Measurements from ENCODE around the gene SLC35A4.

SLC35A4 gene

DNA sequence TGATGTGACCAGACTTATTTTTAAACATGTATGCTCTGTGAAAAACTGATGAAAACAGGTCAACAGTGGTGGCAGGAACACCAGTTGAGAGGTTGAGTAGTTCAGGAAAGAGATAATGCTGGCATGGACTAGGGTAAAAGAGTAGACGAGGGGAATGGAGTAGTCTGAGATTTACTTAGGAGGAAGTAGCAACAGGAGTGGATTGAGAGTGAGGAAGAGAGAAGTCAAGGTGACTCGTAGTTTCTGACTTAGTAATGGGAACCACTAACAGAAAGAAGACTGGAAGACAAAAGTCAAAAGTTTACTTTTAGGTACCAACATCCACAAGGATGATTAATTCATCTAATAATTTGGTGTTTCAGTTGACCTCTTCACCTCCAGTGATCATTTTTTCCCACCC is 11.0 kb upstream of the SLC35A4 start:
- no peak for ATAC-seq
- Mint-ChIP-seq H3K9me3 (no peaks in the 10 kb centered on the region), H3K4me3 (peak overlapping the region; percentile 32), H3K27me3 (no peaks in the 10 kb centered on the region), H3K36me3 (peaks cover 67% of the 10 kb centered on the region), H3K27ac (peak overlapping the region; percentile 26), H3K4me1 (peaks cover 67% of the 10 kb centered on the region)

DNA sequence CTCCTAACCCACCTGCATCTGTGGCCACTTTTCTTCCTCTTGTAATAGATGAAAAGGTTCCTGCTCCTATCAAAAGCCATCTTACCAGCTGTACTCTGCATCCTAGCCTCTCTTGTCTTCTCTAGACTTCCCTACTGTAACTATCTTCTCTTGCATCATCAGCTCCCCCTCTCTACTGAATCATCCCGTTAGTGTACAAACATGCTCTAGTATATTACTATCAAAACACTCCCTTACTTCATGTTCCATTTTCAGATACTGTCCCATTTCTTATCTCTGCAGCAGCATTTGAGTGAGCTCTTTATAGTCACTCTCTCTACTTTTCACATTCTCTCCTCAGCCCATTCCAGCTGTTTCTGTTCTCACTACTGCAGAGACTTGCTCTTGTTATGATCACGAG is 10.2 kb upstream of the SLC35A4 start:
- peak overlapping the region; percentile 26 for H3K27ac Mint-ChIP-seq
- ATAC-seq, result no peak
- no peaks in the 10 kb centered on the region for H3K27me3 Mint-ChIP-seq
- H3K4me1 Mint-ChIP-seq, result peaks cover 59% of the 10 kb centered on the region
- H3K9me3 Mint-ChIP-seq, result no peaks in the 10 kb centered on the region
- H3K4me3 Mint-ChIP-seq, result peak overlapping the region; percentile 22
- H3K36me3 Mint-ChIP-seq, result peaks cover 59% of the 10 kb centered on the region

- H3K36me3 Mint-ChIP-seq, result peaks cover 52% of the 10 kb centered on the region
- H3K4me1 Mint-ChIP-seq, result peaks cover 52% of the 10 kb centered on the region
- H3K4me3 Mint-ChIP-seq, result peak overlapping the region; percentile 89
- no peaks in the 10 kb centered on the region for H3K9me3 Mint-ChIP-seq
- ATAC-seq, result no peak
- H3K27me3 Mint-ChIP-seq, result no peaks in the 10 kb centered on the region
- peak overlapping the region; percentile 90 for H3K27ac Mint-ChIP-seq
Observed at GRCh38 chr5:140555747-140556312, 8.8 kb upstream of the SLC35A4 start.

GRCh38 chr5:140556438-140556837 is 8.2 kb upstream of the SLC35A4 start:
- Mint-ChIP-seq H3K4me3 (peak overlapping the region; percentile 89), H3K27me3 (no peaks in the 10 kb centered on the region), H3K27ac (peak overlapping the region; percentile 90), H3K9me3 (no peaks in the 10 kb centered on the region), H3K4me1 (peaks cover 57% of the 10 kb centered on the region), H3K36me3 (peaks cover 53% of the 10 kb centered on the region)
- no peak for ATAC-seq

GRCh38 chr5:140557136-140557805 is 7.4 kb upstream of the SLC35A4 start, which contains the start of gene SRA1:
Gene SRA1, minus strand, starts transcription at chr5:140557473. Its CDS starts 21 bp downstream, at chr5:140557452.
- H3K36me3 Mint-ChIP-seq, result peaks cover 50% of the 10 kb centered on the region
- H3K4me1 Mint-ChIP-seq, result peaks cover 59% of the 10 kb centered on the region
- H3K27ac Mint-ChIP-seq, result peak within 1 kb of the TSS; percentile 90
- H3K27me3 Mint-ChIP-seq, result no peaks in the 10 kb centered on the region
- H3K9me3 Mint-ChIP-seq, result no peaks in the 10 kb centered on the region
- peak; percentile 98 for ATAC-seq
- H3K4me3 Mint-ChIP-seq, result peak within 1 kb of the TSS; percentile 89

DNA sequence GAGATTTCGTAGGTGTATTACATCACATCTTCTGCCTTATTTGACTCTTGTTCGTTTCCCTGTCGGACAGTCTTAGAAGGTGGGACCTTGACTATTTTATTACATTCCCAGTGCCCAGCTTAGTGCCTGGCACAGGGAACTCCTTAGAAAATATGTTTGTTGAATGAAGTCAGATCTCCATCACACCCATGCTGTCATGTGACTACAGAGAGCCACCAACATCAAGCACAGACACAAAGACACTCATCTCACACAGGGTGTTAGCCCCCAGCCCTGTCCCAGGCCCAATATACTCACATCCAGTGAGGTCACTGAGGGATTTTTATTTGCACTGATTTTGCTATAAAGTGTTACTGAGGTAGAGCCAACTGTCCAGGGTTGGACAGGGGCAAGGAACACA is 6.7 kb upstream of the SLC35A4 start:
- Mint-ChIP-seq H3K27me3 (no peaks in the 10 kb centered on the region), H3K36me3 (peaks cover 47% of the 10 kb centered on the region), H3K4me3 (peak overlapping the region; percentile 89), H3K27ac (peak overlapping the region; percentile 90), H3K4me1 (peaks cover 57% of the 10 kb centered on the region), H3K9me3 (no peaks in the 10 kb centered on the region)
- ATAC-seq, result no peak

DNA sequence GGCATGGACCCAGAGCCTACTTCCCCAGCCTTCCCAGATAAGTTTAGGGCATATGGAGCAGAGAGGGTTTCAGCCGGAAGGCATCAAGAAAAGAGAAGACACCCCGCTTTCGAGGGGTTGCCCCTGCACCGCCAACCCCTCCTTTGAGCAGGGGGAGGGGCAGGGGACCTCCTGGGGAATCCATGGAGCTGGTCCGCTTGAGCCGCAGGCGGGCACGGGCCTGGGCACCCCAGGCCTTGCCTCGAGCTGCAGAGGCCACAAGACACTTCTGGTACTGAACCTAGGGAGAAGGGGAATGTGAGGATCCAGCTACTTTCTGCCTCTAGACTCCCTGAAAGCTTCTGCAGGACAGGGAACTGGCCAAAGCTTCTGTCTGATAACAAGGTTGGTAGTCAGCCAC is 6.1 kb upstream of the SLC35A4 start:
- no peak for ATAC-seq
- Mint-ChIP-seq H3K36me3 (peaks cover 41% of the 10 kb centered on the region), H3K27ac (peak overlapping the region; percentile 90), H3K9me3 (no peaks in the 10 kb centered on the region), H3K4me1 (peaks cover 51% of the 10 kb centered on the region), H3K27me3 (no peaks in the 10 kb centered on the region), H3K4me3 (no peak overlapping the region)

GRCh38 chr5:140560227-140560626 is 4.4 kb upstream of the SLC35A4 start:
- ATAC-seq, result no peak
- Mint-ChIP-seq H3K9me3 (no peaks in the 10 kb centered on the region), H3K27me3 (no peaks in the 10 kb centered on the region), H3K27ac (peak overlapping the region; percentile 20), H3K36me3 (peaks cover 30% of the 10 kb centered on the region), H3K4me1 (peaks cover 38% of the 10 kb centered on the region), H3K4me3 (no peak overlapping the region)

DNA sequence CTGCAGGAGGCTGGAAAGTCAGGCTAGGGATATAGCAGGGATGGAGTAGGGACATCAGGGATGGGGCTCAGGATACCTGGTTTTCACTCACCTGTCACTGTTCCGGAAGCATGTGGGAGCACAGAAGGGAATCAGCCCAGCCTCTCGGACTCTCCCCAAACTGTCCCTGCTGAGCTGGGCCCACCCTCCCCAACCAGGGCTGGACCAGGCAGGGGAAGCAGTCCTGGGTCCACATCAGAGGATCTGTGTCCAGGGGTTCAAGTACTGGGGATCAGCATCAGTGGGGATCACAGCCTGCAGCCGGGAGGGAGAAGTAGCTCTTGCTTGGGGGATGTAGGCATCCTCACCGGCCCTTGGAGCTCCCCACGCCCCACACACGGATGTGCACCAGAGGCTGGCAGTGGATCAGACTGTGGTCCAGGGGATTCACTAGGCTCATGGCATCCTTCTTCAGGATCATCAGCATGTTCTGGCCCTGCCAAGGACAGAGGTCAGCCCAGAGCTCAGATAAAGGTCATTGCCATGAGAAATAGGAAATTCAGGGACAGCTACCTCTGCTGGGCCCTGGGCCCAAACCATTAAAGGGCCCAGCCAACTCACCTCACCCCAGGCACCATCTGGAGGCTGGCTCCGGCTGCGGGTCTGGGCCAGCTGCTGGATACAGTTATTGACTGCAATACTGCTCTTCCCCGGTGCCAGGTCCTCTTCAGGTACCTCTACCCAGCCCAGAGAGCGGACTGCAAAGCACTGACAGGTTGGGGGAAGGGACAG is 2.7 kb upstream of the SLC35A4 start:
- no peak for ATAC-seq
- Mint-ChIP-seq H3K36me3 (peaks cover 33% of the 10 kb centered on the region), H3K27me3 (no peaks in the 10 kb centered on the region), H3K4me3 (no peak overlapping the region), H3K27ac (no peak overlapping the region), H3K9me3 (no peaks in the 10 kb centered on the region), H3K4me1 (peaks cover 39% of the 10 kb centered on the region)

GRCh38 chr5:140563596-140563995 is 1.0 kb upstream of the SLC35A4 start:
- ATAC-seq, result no peak
- H3K27ac Mint-ChIP-seq, result peak overlapping the region; percentile 94
- peaks cover 44% of the 10 kb centered on the region for H3K36me3 Mint-ChIP-seq
- H3K27me3 Mint-ChIP-seq, result no peaks in the 10 kb centered on the region
- H3K4me1 Mint-ChIP-seq, result peaks cover 44% of the 10 kb centered on the region
- peak overlapping the region; percentile 92 for H3K4me3 Mint-ChIP-seq
- no peaks in the 10 kb centered on the region for H3K9me3 Mint-ChIP-seq

- Mint-ChIP-seq H3K27me3 (no peaks in the 10 kb centered on the region), H3K4me1 (peaks cover 56% of the 10 kb centered on the region), H3K9me3 (no peaks in the 10 kb centered on the region), H3K27ac (peak overlapping the region; percentile 94), H3K36me3 (peaks cover 51% of the 10 kb centered on the region), H3K4me3 (peak overlapping the region; percentile 92)
- peak; percentile 1 for ATAC-seq
Observed at GRCh38 chr5:140565024-140565779, 574 bp downstream of the SLC35A4 start.

- Mint-ChIP-seq H3K4me1 (peaks cover 59% of the 10 kb centered on the region), H3K4me3 (peak overlapping the region; percentile 92)
Observed at GRCh38 chr5:140565780-140566095, 1.1 kb downstream of the SLC35A4 start.

GRCh38 chr5:140566665-140567064 is 2.0 kb downstream of the SLC35A4 start:
- Mint-ChIP-seq H3K36me3 (peaks cover 48% of the 10 kb centered on the region), H3K27me3 (no peaks in the 10 kb centered on the region), H3K4me3 (no peak overlapping the region), H3K9me3 (no peaks in the 10 kb centered on the region), H3K4me1 (peaks cover 52% of the 10 kb centered on the region), H3K27ac (peak overlapping the region; percentile 84)
- ATAC-seq, result no peak

More at GRCh38 chr5:140565780-140566095, 1.1 kb downstream of the SLC35A4 start:
- peak overlapping the region; percentile 94 for H3K27ac Mint-ChIP-seq
- ATAC-seq, result no peak
- H3K27me3 Mint-ChIP-seq, result no peaks in the 10 kb centered on the region
- no peaks in the 10 kb centered on the region for H3K9me3 Mint-ChIP-seq
- peaks cover 51% of the 10 kb centered on the region for H3K36me3 Mint-ChIP-seq

DNA sequence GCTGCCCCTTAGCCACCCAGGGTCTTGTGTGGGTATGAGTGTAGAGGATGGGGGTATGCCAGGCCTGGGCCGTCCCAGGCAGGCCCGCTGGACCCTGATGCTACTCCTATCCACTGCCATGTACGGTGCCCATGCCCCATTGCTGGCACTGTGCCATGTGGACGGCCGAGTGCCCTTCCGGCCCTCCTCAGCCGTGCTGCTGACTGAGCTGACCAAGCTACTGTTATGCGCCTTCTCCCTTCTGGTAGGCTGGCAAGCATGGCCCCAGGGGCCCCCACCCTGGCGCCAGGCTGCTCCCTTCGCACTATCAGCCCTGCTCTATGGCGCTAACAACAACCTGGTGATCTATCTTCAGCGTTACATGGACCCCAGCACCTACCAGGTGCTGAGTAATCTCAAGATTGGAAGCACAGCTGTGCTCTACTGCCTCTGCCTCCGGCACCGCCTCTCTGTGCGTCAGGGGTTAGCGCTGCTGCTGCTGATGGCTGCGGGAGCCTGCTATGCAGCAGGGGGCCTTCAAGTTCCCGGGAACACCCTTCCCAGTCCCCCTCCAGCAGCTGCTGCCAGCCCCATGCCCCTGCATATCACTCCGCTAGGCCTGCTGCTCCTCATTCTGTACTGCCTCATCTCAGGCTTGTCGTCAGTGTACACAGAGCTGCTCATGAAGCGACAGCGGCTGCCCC is 2.6 kb downstream of the SLC35A4 start:
- Mint-ChIP-seq H3K27ac (peak overlapping the region; percentile 84), H3K27me3 (no peaks in the 10 kb centered on the region), H3K4me1 (peaks cover 52% of the 10 kb centered on the region), H3K9me3 (no peaks in the 10 kb centered on the region), H3K4me3 (no peak overlapping the region), H3K36me3 (peaks cover 46% of the 10 kb centered on the region)
- ATAC-seq, result no peak

- Mint-ChIP-seq H3K27ac (peak overlapping the region; percentile 84), H3K4me3 (no peak overlapping the region), H3K36me3 (peaks cover 46% of the 10 kb centered on the region), H3K27me3 (no peaks in the 10 kb centered on the region), H3K4me1 (peaks cover 52% of the 10 kb centered on the region), H3K9me3 (no peaks in the 10 kb centered on the region)
- no peak for ATAC-seq
Observed at GRCh38 chr5:140567871-140568270, 3.2 kb downstream of the SLC35A4 start.

Measured in stimulated activated memory B cell treated with anti-CD40 and anti-IgM and Interleukin-4, amounts not matched to agents 10 μg/mL and 1 μg/mL and 100 μg/mL, for 72 hours (primary cell).